HL-60/S4 (cell line): Measurements from ENCODE around the gene APOH.

ENCODE experiments used
- in situ Hi-C: fragments of 300-500 bp; cut with MboI; formaldehyde crosslinking; loops from 2 replicates; pipeline ENCODE4 v1.14.3; 2022; ENCODE audit warnings: low sequenced_read_pairs

The APOH gene

GRCh38 chr17:66200685-66201092 lies 28.5 kb downstream of the APOH start:
- in situ Hi-C loops: no loop called here

GRCh38 chr17:66198242-66198641 lies 31.0 kb downstream of the APOH start:
- in situ Hi-C loops: loop anchor here (10.0 kb wide), 1 partner anchor 707 kb away; no protein-coding TSS in a partner anchor

GRCh38 chr17:66192378-66192687 lies 36.9 kb downstream of the APOH start:
- in situ Hi-C loops: loop anchor here (10.0 kb wide), 1 partner anchor 712 kb away; no protein-coding TSS in a partner anchor

- in situ Hi-C loops: loop anchor here (10.0 kb wide), 1 partner anchor 713 kb away; no protein-coding TSS in a partner anchor
Observed at GRCh38 chr17:66191593-66192377, 37.4 kb downstream of the APOH start, which contains the start of gene CEP112. Gene CEP112, minus strand, starts transcription at chr17:66192133.

GRCh38 chr17:66190738-66191592 lies 38.2 kb downstream of the APOH start:
- in situ Hi-C loops: loop anchor here (10.0 kb wide), 1 partner anchor 714 kb away; no protein-coding TSS in a partner anchor

GRCh38 chr17:66187718-66188117 lies 41.5 kb downstream of the APOH start:
- in situ Hi-C loops: no loop called here

- in situ Hi-C loops: no loop called here
Observed at GRCh38 chr17:66185862-66186261, 43.4 kb downstream of the APOH start.

- in situ Hi-C loops: no loop called here
Observed at GRCh38 chr17:66184392-66184791, 44.8 kb downstream of the APOH start.

- in situ Hi-C loops: no loop called here
Observed at GRCh38 chr17:66183529-66183928, 45.7 kb downstream of the APOH start.

- in situ Hi-C loops: no loop called here
Observed at GRCh38 chr17:66178642-66179041, 50.6 kb downstream of the APOH start.

GRCh38 chr17:66177048-66177447 lies 52.2 kb downstream of the APOH start:
- in situ Hi-C loops: no loop called here

- in situ Hi-C loops: no loop called here
Observed at GRCh38 chr17:66175892-66176291, 53.3 kb downstream of the APOH start.

- in situ Hi-C loops: loop anchor here (25.0 kb wide), 1 partner anchor 935 kb away; no protein-coding TSS in a partner anchor
Observed at GRCh38 chr17:66172691-66173223, 56.5 kb downstream of the APOH start.

GRCh38 chr17:66172144-66172543 lies 57.1 kb downstream of the APOH start:
- in situ Hi-C loops: loop anchor here (25.0 kb wide), 1 partner anchor 935 kb away; no protein-coding TSS in a partner anchor

- in situ Hi-C loops: loop anchor here (25.0 kb wide), 1 partner anchor 934 kb away; no protein-coding TSS in a partner anchor
Observed at GRCh38 chr17:66171692-66172091, 57.5 kb downstream of the APOH start.

- in situ Hi-C loops: loop anchor here (25.0 kb wide), 1 partner anchor 934 kb away; no protein-coding TSS in a partner anchor
Observed at GRCh38 chr17:66171172-66171571, 58.0 kb downstream of the APOH start.

GRCh38 chr17:66169839-66170238 lies 59.4 kb downstream of the APOH start:
- in situ Hi-C loops: loop anchor here (25.0 kb wide), 1 partner anchor 933 kb away; no protein-coding TSS in a partner anchor

GRCh38 chr17:66167189-66167815 lies 61.9 kb downstream of the APOH start:
- in situ Hi-C loops: loop anchor here (25.0 kb wide), 1 partner anchor 930 kb away; no protein-coding TSS in a partner anchor

- in situ Hi-C loops: loop anchor here (25.0 kb wide), 1 partner anchor 928 kb away; no protein-coding TSS in a partner anchor
Observed at GRCh38 chr17:66165537-66166123, 63.6 kb downstream of the APOH start.
